Measurements from ENCODE around the gene CUL7. TPM values are rescaled to one million over a fixed set of nuclear protein-coding genes. Genes with fewer than 3 reads are reported as not detected.
"Not testable (repeated sequence)": the region's sequence is repeated elsewhere in the genome, so short reads cannot be mapped to it uniquely, and the experiment has no call there.

The CUL7 gene
- total RNA-seq, 2 experiments from 2014 or later, result 12.7 to 13.0 TPM

DNA sequence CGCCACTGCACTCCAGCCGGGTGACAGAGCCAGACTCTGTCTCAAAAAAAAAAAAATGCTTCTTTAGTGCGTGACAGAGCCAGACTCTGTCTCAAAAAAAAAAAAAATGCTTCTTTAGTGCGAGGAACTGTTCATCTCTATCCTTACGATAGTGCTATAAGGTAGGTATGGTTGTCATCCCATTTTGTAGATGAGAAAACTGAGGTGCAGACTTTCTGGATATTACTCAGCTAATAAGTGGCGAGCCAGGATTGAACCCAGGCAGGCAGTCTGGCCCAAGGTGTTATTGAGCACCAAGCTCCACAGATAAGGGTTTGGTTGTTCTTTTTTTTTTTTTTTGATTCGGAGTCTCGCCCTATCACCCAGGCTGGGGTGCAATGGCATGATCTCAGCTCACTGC lies 51.8 kb downstream of the CUL7 start:
- no peak for DNase-seq
- H3K4me1 Mint-ChIP-seq, result peaks cover 3% of the 10 kb centered on the region
- POLR2A ChIA-PET, result interaction anchor here (1.2 kb wide), 1 partner anchor 23 kb away, joined by 4 read pairs; the partner anchor contains the start of gene PEX6
- no peaks in the 10 kb centered on the region for H3K9me3 Mint-ChIP-seq
- CTCF ChIA-PET, result no interaction called here
- H3K27ac Mint-ChIP-seq, result no peak overlapping the region
- peaks cover 10% of the 10 kb centered on the region for H3K36me3 Mint-ChIP-seq (ENCODE audit: low read depth)
- H3K4me3 Mint-ChIP-seq, result no peak overlapping the region
- no peaks in the 10 kb centered on the region for H3K27me3 Mint-ChIP-seq

DNA sequence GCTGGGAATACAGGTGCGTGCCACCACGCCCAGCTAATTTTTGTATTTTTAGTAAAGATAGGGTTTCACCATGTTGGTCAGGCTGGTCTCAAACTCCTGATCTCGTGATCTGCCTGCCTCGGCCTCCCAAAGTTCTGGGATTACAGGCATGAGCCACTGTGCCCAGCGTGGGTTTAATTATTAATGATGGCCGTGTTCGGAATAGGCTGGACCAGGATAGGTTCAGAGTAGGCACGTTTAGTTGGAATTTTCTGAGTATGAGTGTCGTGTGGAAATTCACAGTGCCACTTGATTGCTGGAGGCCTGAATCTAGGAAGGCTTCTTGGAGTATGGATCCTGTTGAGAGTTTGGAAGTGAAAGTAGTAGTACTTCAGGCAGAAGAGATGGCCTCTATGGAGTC lies 55.4 kb downstream of the CUL7 start:
- DNase-seq; H3K9me3 Mint-ChIP-seq; H3K27me3 Mint-ChIP-seq; H3K4me3 Mint-ChIP-seq; H3K36me3 Mint-ChIP-seq (ENCODE audit: low read depth); H3K4me1 Mint-ChIP-seq; H3K27ac Mint-ChIP-seq: not testable (repeated sequence)
- POLR2A ChIA-PET, result interaction anchor here (1.1 kb wide), 1 partner anchor 9 kb away, joined by 3 read pairs; no protein-coding TSS in a partner anchor
- CTCF ChIA-PET, result interaction anchor here (2.1 kb wide), 1 partner anchor 11 kb away, joined by 6 read pairs; no protein-coding TSS in a partner anchor

DNA sequence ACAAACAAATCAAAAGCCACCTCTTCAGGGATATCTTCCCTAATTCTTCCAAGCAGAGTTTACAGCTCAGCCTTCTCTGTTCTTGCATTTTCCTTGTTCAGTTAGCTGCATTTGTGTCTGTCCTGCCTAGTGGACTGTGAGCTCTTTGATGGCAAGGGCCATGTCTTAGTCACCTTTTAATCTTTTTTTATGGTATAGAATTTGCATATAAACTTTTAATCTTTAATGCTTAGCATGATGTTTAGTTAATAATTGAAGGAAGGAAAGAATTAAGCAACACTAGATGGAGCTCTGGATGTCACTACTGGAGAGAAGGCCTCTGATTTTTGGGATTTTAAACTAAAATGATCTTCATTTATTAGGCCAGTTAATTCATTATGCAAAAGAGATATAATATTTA lies 57.1 kb downstream of the CUL7 start:
- no peaks in the 10 kb centered on the region for H3K27me3 Mint-ChIP-seq
- DNase-seq, result no peak
- peaks cover 7% of the 10 kb centered on the region for H3K4me1 Mint-ChIP-seq
- CTCF ChIA-PET, result interaction anchor here (0.7 to 2.1 kb wide), 5 partner anchors 9 to 402 kb away, joined by 3 to 6 read pairs (median 4); partner anchors contain the start of gene CNPY3
- POLR2A ChIA-PET, result interaction anchor here (0.6 to 1.5 kb wide), 7 partner anchors 10 to 250 kb away, joined by 3 to 5 read pairs (median 3); partner anchors contain the start of genes CNPY3, KLHDC3, MEA1 and PEX6
- H3K4me3 Mint-ChIP-seq, result no peak overlapping the region
- H3K9me3 Mint-ChIP-seq, result no peaks in the 10 kb centered on the region
- peaks cover 8% of the 10 kb centered on the region for H3K36me3 Mint-ChIP-seq (ENCODE audit: low read depth)
- H3K27ac Mint-ChIP-seq, result no peak overlapping the region

DNA sequence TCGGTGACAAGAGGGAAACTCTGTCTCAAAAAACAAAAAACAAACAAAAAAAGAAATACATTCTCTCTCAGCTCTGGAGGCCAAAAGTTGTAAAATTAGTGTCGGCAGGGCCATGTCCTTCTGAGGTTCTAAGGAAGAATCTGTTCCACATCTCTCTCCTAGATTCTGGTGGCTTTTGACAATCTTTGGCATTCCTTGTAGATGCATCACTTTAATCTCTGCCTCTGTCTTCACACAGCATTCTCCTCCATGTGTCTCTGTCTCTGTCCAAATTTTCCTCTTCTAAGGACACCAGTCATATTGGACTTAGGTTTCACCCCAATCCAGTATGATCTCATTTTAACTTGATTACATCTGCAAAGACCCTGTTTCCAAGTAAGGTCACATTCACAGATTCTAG lies 60.2 kb downstream of the CUL7 start:
- Mint-ChIP-seq H3K27me3 (no peaks in the 10 kb centered on the region), H3K27ac (no peak overlapping the region), H3K4me3 (no peak overlapping the region), H3K9me3 (no peaks in the 10 kb centered on the region), H3K36me3 (ENCODE audit: low read depth) (peaks cover 26% of the 10 kb centered on the region), H3K4me1 (peaks cover 8% of the 10 kb centered on the region)
- POLR2A ChIA-PET, result interaction anchor here (1.8 kb wide), 1 partner anchor 9 kb away, joined by 8 read pairs; the partner anchor contains the start of gene PPP2R5D
- CTCF ChIA-PET, result interaction anchor here (1.1 kb wide), 1 partner anchor 29 kb away, joined by 4 read pairs; no protein-coding TSS in a partner anchor
- DNase-seq, result no peak

DNA sequence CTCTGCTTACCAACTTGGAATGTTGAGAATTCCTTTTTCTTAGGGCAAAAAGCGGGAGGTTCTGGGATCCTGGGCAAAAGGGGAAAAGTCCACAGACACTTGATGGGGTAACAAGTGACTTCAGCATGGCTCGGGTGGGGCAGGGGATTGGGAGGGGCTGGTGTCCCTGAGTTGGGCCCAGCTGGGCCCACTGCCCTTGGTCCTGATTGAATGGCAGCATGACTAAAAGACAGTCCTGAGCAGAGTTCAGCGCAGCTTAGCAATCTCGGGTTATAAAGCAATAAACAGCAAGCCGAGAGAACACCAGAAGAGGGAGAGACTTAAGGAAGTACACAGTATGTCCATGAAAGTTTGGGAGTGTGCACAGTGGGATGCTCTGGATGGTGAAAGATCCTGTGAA lies 63.7 kb downstream of the CUL7 start:
- Mint-ChIP-seq H3K4me1 (peaks cover 36% of the 10 kb centered on the region), H3K36me3 (ENCODE audit: low read depth) (peaks cover 46% of the 10 kb centered on the region), H3K9me3 (no peaks in the 10 kb centered on the region), H3K27ac (no peak overlapping the region), H3K27me3 (no peaks in the 10 kb centered on the region), H3K4me3 (no peak overlapping the region)
- DNase-seq, result no peak
- CTCF ChIA-PET, result no interaction called here
- POLR2A ChIA-PET, result no interaction called here

DNA sequence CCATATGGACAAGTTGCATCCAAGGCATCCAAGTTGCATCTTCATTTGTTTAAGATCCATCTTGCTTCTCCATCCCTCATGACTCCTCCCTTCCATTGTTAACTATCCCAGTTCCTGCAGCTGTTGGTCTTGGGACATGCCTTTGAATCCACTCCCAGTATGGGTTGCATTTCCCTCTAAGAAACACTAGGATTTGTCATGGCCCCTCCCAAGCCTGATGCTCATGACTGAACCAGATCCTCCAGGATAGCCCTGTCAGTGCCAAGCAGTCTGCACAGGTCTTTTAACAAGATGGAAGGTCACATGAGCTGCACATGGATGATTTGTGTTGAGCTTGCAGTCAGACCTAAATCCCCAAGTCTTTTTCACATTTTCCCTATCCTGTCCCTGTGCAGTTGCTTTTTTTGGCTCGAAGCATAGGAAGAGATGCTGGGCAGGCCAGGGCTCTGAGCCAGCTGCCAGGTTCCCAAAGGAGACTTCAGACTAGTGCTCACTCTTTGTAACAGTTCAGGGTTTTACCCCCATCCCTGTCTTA lies 65.1 kb downstream of the CUL7 start:
- Mint-ChIP-seq H3K9me3 (no peaks in the 10 kb centered on the region), H3K36me3 (ENCODE audit: low read depth) (peaks cover 44% of the 10 kb centered on the region), H3K4me1 (peaks cover 39% of the 10 kb centered on the region), H3K4me3 (no peak overlapping the region), H3K27me3 (no peaks in the 10 kb centered on the region), H3K27ac (no peak overlapping the region)
- CTCF ChIA-PET, result interaction anchor here (1.2 kb wide), 1 partner anchor 8 kb away, joined by 6 read pairs; no protein-coding TSS in a partner anchor
- DNase-seq, result no peak
- POLR2A ChIA-PET, result interaction anchor here (0.6 to 2.7 kb wide), 5 partner anchors 10 to 66 kb away, joined by 3 to 8 read pairs (median 3); partner anchors contain the start of genes CUL7 and PEX6

Other genes with a start within 250 kb of the CUL7 start
- gene RPL7L1, start 174.2 kb downstream of the CUL7 start, total RNA-seq, result 10 to 100 TPM; 71.4 to 74.2 TPM
- gene PTCRA, start 137.8 kb downstream of the CUL7 start, total RNA-seq, result not detected
- 10 to 100 TPM; 51.1 to 53.2 TPM for gene CNPY3, start 124.4 kb downstream of the CUL7 start, total RNA-seq
- under 1 TPM; 0.38 to 0.60 TPM for gene GNMT, start 93.1 kb downstream of the CUL7 start, total RNA-seq
- gene PEX6, start 74.7 kb downstream of the CUL7 start, total RNA-seq, result 10 to 100 TPM; 27.4 to 29.1 TPM
- 10 to 100 TPM; 56.8 to 59.3 TPM for gene PPP2R5D, start 69.3 kb downstream of the CUL7 start, total RNA-seq
- 10 to 100 TPM; 56.6 to 60.6 TPM for gene MEA1, start 39.9 kb downstream of the CUL7 start, total RNA-seq
- 10 to 100 TPM; 64.6 to 68.7 TPM for gene KLHDC3, start 39.6 kb downstream of the CUL7 start, total RNA-seq
- gene RRP36, start 32.2 kb downstream of the CUL7 start, total RNA-seq, result 10 to 100 TPM; 59.2 to 60.4 TPM
- 10 to 100 TPM; 46.8 to 57.8 TPM for gene MRPL2, start 5.6 kb upstream of the CUL7 start, total RNA-seq
- 10 to 100 TPM; 19.3 to 20.3 TPM for gene KLC4, start 5.8 kb upstream of the CUL7 start, total RNA-seq
- gene PTK7, start 22.5 kb upstream of the CUL7 start, total RNA-seq, result under 1 TPM; 0.23 to 0.35 TPM
- 10 to 100 TPM; 45.8 to 45.9 TPM for gene SRF, start 117.4 kb upstream of the CUL7 start, total RNA-seq
- gene CUL9, start 128.3 kb upstream of the CUL7 start, total RNA-seq, result 10 to 100 TPM; 45.0 to 45.9 TPM
- 10 to 100 TPM; 39.6 to 42.5 TPM for gene DNPH1, start 175.6 kb upstream of the CUL7 start, total RNA-seq
- gene TTBK1, start 189.6 kb upstream of the CUL7 start, total RNA-seq, result under 1 TPM; 0.30 TPM
- gene SLC22A7, start 244.4 kb upstream of the CUL7 start, total RNA-seq, result not detected

All from activated CD4-positive, alpha-beta memory T cell treated with anti-CD3 and anti-CD28 coated beads, Interleukin-2, amount 10 ng/mL, durations not matched to agents 7 days and 5 days (primary cell).